ENCODE results near the gene SMARCD2. TPM values are rescaled to one million over a fixed set of nuclear protein-coding genes. Genes with fewer than 3 reads are reported as not detected.
A peak's percentile ranks its signal among the peaks of the same experiment; 100 is the strongest.
"Not testable (repeated sequence)": the region's sequence is repeated elsewhere in the genome, so short reads cannot be mapped to it uniquely, and the experiment has no call there.

SMARCD2 gene
- total and polyA plus RNA-seq, 2 donors (not counting 1 experiment from before 2014, with no cell fraction given): 51.1 to 87.0 TPM

DNA sequence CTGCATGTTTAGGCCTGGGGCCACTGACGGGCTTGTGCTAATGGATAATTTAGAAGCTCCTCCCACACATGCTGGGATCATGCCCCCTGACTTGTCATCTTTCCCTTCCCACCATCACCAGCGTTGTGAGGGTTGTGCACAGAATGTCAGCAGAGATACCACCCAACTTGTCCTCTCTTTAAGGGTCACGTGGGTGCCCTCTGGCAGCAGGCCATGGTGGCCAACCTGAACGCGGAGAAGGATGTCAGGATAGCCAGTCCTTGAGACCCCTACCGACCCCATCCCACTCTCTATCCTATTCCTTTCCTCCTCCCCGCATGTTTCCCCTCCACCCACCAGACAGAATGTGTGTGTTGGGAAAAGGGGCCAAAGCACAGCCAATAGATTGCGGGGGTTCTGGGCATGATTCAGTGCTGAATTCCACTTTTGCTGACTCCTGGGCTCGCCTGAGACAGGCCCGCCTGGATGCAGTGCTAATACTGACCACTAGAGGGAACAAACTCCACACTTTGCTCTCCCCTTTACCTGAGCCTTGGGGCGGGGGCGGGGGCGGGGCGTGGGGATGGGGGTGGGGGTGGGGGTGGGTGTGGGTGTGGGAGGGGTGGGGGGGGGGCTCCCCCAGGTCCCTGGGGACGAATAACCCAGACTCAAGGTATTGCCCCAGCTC, 39.6 kb upstream of the SMARCD2 start, which contains the start of gene GH2:
TSS of gene GH2 (minus strand) at position 10 of the 667 bp plus-strand sequence. CDS start 143 bp downstream, outside the sequence.
- H3K4me3 ChIP-seq (replicated peaks in 1 of 4; ENCODE audit: control extremely low read depth in 1 of 4, insufficient read depth in 1 of 4, low read depth in 3 of 4, low read length in 4 of 4): no peak within 1 kb of the TSS
- H3K9me3 ChIP-seq (ENCODE audit: control insufficient read depth, insufficient read depth, low read depth, low read length): no peaks in the 10 kb centered on the region
- DNase-seq (ENCODE audit: low read depth in 2 of 2): peak; percentile 23 to 28
- H3K36me3 ChIP-seq (ENCODE audit: control insufficient read depth, insufficient read depth, low read length): no peaks in the 10 kb centered on the region
- H3K4me2 ChIP-seq (ENCODE audit: extremely low read depth, insufficient read depth, low read length): no peak within 1 kb of the TSS
- no peaks in the 10 kb centered on the region for H4K20me1 ChIP-seq (ENCODE audit: control insufficient read depth, extremely low read depth, insufficient read depth, low read length)
- H3K4me1 ChIP-seq (ENCODE audit: control insufficient read depth, extremely low read depth, insufficient read depth, low read length): no peaks in the 10 kb centered on the region
- H3K27ac ChIP-seq (ENCODE audit: insufficient read depth, low read length): no peak within 1 kb of the TSS
- no peak within 1 kb of the TSS for H2AFZ ChIP-seq (ENCODE audit: low read length)
- H3K79me2 ChIP-seq (ENCODE audit: control insufficient read depth, insufficient read depth, low read length): no peaks in the 10 kb centered on the region
- TF ChIP-seq, protein P1, sequence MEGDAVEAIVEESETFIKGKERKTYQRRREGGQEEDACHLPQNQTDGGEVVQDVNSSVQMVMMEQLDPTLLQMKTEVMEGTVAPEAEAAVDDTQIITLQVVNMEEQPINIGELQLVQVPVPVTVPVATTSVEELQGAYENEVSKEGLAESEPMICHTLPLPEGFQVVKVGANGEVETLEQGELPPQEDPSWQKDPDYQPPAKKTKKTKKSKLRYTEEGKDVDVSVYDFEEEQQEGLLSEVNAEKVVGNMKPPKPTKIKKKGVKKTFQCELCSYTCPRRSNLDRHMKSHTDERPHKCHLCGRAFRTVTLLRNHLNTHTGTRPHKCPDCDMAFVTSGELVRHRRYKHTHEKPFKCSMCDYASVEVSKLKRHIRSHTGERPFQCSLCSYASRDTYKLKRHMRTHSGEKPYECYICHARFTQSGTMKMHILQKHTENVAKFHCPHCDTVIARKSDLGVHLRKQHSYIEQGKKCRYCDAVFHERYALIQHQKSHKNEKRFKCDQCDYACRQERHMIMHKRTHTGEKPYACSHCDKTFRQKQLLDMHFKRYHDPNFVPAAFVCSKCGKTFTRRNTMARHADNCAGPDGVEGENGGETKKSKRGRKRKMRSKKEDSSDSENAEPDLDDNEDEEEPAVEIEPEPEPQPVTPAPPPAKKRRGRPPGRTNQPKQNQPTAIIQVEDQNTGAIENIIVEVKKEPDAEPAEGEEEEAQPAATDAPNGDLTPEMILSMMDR (conservative IDR thresholded peaks at IDR 0.05 in 1 of 2, IDR thresholded peaks at IDR 0.05 in 1 of 2; ENCODE audit: low read depth in 1 of 2, low read length in 2 of 2): peak; percentile 52 to 71
- no peak for TF ChIP-seq EZH2 (IDR thresholded peaks at IDR 0.05; ENCODE audit: low read length, missing control alignments)
- no peak within 1 kb of the TSS for H3K9ac ChIP-seq (ENCODE audit: insufficient read depth, low read length)
- no peaks in the 10 kb centered on the region for H3K27me3 ChIP-seq (ENCODE audit: control insufficient read depth, insufficient read depth, low read length)

DNA sequence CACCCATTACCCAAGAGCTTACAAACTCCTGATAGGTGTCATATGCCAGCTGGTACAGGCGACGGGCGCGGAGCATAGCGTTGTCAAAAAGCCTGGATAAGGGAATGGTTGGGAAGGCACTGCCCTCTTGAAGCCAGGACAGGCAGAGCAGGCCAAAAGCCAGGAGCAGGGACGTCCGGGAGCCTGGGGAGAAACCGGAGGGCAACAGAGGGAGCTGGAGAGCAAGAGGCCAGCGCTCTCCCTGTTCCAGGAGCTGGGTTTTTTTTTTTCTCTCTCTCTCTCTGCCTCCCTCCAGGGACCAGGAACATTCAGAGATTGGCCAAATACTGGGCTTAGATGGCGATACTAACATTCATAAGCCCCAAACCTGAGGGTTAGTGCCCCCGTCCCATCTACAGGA, 38.9 kb upstream of the SMARCD2 start:
- not testable (repeated sequence) for H3K27ac ChIP-seq (ENCODE audit: insufficient read depth, low read length); H3K4me1 ChIP-seq (ENCODE audit: control insufficient read depth, extremely low read depth, insufficient read depth, low read length); H4K20me1 ChIP-seq (ENCODE audit: control insufficient read depth, extremely low read depth, insufficient read depth, low read length); H3K4me3 ChIP-seq (replicated peaks in 1 of 4; ENCODE audit: control extremely low read depth in 1 of 4, insufficient read depth in 1 of 4, low read depth in 3 of 4, low read length in 4 of 4); H3K9me3 ChIP-seq (ENCODE audit: control insufficient read depth, insufficient read depth, low read depth, low read length); H3K36me3 ChIP-seq (ENCODE audit: control insufficient read depth, insufficient read depth, low read length); H3K79me2 ChIP-seq (ENCODE audit: control insufficient read depth, insufficient read depth, low read length); DNase-seq (ENCODE audit: low read depth in 2 of 2); H3K4me2 ChIP-seq (ENCODE audit: extremely low read depth, insufficient read depth, low read length); H3K27me3 ChIP-seq (ENCODE audit: control insufficient read depth, insufficient read depth, low read length); H3K9ac ChIP-seq (ENCODE audit: insufficient read depth, low read length); H2AFZ ChIP-seq (ENCODE audit: low read length)

- Histone ChIP-seq H3K4me1 (ENCODE audit: control insufficient read depth, extremely low read depth, insufficient read depth, low read length) (no peaks in the 10 kb centered on the region), H3K27ac (ENCODE audit: insufficient read depth, low read length) (no peak overlapping the region), H3K79me2 (ENCODE audit: control insufficient read depth, insufficient read depth, low read length) (no peaks in the 10 kb centered on the region), H3K36me3 (ENCODE audit: control insufficient read depth, insufficient read depth, low read length) (no peaks in the 10 kb centered on the region), H3K4me2 (ENCODE audit: extremely low read depth, insufficient read depth, low read length) (no peak overlapping the region), H2AFZ (ENCODE audit: low read length) (no peak overlapping the region), H3K4me3 (replicated peaks in 1 of 4; ENCODE audit: control extremely low read depth in 1 of 4, insufficient read depth in 1 of 4, low read depth in 3 of 4, low read length in 4 of 4) (no peak overlapping the region), H3K27me3 (ENCODE audit: control insufficient read depth, insufficient read depth, low read length) (no peaks in the 10 kb centered on the region), H3K9me3 (ENCODE audit: control insufficient read depth, insufficient read depth, low read depth, low read length) (no peaks in the 10 kb centered on the region), H4K20me1 (ENCODE audit: control insufficient read depth, extremely low read depth, insufficient read depth, low read length) (no peaks in the 10 kb centered on the region), H3K9ac (ENCODE audit: insufficient read depth, low read length) (no peak overlapping the region)
- TF ChIP-seq EZH2 (IDR thresholded peaks at IDR 0.05; ENCODE audit: low read length, missing control alignments): no peak
- TF ChIP-seq, protein P1 (conservative IDR thresholded peaks at IDR 0.05 in 1 of 2, IDR thresholded peaks at IDR 0.05 in 1 of 2; ENCODE audit: low read depth in 1 of 2, low read length in 2 of 2): no peak
- no peak for DNase-seq (ENCODE audit: low read depth in 2 of 2)
Measured at GRCh38 chr17:63880706-63881105, 38.2 kb upstream of the SMARCD2 start.

GRCh38 chr17:63878413-63878812, 35.9 kb upstream of the SMARCD2 start:
- not testable (repeated sequence) for H3K4me3 ChIP-seq (replicated peaks in 1 of 4; ENCODE audit: control extremely low read depth in 1 of 4, insufficient read depth in 1 of 4, low read depth in 3 of 4, low read length in 4 of 4); H2AFZ ChIP-seq (ENCODE audit: low read length); H3K27ac ChIP-seq (ENCODE audit: insufficient read depth, low read length); H3K36me3 ChIP-seq (ENCODE audit: control insufficient read depth, insufficient read depth, low read length); H3K4me2 ChIP-seq (ENCODE audit: extremely low read depth, insufficient read depth, low read length); H3K79me2 ChIP-seq (ENCODE audit: control insufficient read depth, insufficient read depth, low read length); H3K27me3 ChIP-seq (ENCODE audit: control insufficient read depth, insufficient read depth, low read length); H3K4me1 ChIP-seq (ENCODE audit: control insufficient read depth, extremely low read depth, insufficient read depth, low read length); DNase-seq (ENCODE audit: low read depth in 2 of 2); H3K9me3 ChIP-seq (ENCODE audit: control insufficient read depth, insufficient read depth, low read depth, low read length); H4K20me1 ChIP-seq (ENCODE audit: control insufficient read depth, extremely low read depth, insufficient read depth, low read length); H3K9ac ChIP-seq (ENCODE audit: insufficient read depth, low read length)

- H2AFZ ChIP-seq (ENCODE audit: low read length); H3K27ac ChIP-seq (ENCODE audit: insufficient read depth, low read length); H3K9ac ChIP-seq (ENCODE audit: insufficient read depth, low read length); H3K4me2 ChIP-seq (ENCODE audit: extremely low read depth, insufficient read depth, low read length); H3K27me3 ChIP-seq (ENCODE audit: control insufficient read depth, insufficient read depth, low read length); H3K36me3 ChIP-seq (ENCODE audit: control insufficient read depth, insufficient read depth, low read length); H3K4me1 ChIP-seq (ENCODE audit: control insufficient read depth, extremely low read depth, insufficient read depth, low read length); H3K4me3 ChIP-seq (replicated peaks in 1 of 4; ENCODE audit: control extremely low read depth in 1 of 4, insufficient read depth in 1 of 4, low read depth in 3 of 4, low read length in 4 of 4); DNase-seq (ENCODE audit: low read depth in 2 of 2); H4K20me1 ChIP-seq (ENCODE audit: control insufficient read depth, extremely low read depth, insufficient read depth, low read length); H3K79me2 ChIP-seq (ENCODE audit: control insufficient read depth, insufficient read depth, low read length); H3K9me3 ChIP-seq (ENCODE audit: control insufficient read depth, insufficient read depth, low read depth, low read length): not testable (repeated sequence)
Measured at GRCh38 chr17:63874693-63875092, 32.2 kb upstream of the SMARCD2 start.
